Stimulated activated CD8-positive, alpha-beta memory T cell treated with anti-CD3 and anti-CD28 coated beads, Interleukin-4, amount 100 ng/mL, for 48 hours (primary cell): Measurements from ENCODE around the gene PAXX.

Source experiments
- DNase-seq: peaks from one replicate; pipeline ENCODE4 v3.0.0-alpha.2; 2020

Gene PAXX

DNA sequence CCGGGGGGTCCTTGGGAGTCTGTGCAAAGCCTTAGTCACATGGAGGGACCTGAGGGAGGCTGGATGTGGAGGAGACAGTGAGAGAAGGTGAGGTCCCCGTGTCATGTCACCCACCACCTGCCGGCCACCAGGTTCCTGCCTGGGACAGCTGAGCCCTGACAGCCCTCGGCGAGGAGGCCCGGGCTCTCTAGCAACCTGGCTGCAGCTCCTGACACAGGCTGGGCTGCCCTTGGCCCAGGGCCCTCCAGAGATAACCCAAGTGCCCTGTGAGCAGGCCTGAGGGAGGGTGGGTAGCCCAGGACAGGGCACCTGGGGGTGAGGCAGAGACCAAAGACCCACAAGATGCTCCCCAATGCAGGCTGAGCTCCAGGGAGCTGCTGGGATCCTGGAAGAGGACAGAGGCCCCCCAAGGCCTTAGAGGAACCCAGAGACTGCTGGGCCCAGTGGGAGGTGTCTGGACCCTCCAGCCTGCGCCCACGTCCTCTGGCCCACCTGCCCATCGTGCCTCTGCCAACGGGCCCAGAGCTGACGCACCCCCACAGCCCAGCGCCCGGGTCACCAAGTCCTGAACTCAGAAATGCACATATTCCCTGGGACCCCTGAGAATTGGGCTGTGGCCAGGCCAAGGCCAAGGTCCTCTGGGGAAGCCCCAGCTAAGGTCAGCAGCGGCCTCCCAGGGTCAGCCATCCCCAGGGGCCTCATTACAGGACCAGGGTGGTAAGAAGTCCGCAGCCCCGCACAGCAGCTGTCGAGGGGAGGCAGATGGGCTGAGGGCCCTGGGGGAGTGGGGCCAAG is 23.7 kb upstream of the PAXX start:
- no peak for DNase-seq

DNA sequence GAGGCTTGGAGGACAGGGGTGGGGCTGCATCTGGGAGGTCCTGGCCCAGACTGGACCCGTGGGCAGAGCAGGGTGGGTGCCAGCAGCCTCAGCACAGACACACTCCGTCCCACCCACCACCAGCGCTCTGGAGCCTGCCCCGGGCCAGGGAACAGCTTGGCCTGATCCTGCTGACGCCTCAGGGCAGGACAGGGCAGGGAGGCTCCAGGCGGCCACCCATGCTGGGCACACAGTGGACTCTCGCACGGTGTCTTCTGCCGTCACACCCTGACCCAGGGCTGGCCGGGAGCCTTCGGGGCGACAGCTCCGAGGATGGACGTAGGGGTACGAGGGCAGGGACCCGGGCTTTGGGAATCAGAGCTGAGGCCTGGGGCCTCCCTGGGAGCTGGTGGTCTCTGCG is 23.1 kb upstream of the PAXX start:
- DNase-seq, result no peak

- no peak for DNase-seq
These were observed 22.4 kb upstream of the PAXX start for GRCh38 chr9:136969774-136970173.

DNA sequence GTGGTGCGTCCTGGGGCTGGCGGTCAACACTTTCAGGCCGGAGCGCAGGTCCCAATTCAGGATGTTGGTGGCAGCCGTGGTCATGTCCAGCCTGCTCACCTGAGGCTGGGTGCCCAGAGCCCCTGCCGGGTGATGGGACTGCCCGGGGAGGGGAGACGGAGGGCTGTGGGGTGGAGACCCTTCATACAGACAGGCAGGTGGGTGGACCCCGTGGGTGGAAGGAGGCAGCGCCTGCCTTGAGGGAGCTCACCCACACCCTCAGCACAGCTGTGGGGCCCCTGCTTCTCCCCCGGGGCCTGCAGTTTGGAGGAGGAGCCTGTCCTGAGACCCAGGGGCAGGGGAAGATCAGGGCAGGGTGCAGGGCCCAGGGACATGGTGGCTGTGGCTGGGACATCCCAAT is 21.9 kb upstream of the PAXX start:
- DNase-seq, result no peak

DNA sequence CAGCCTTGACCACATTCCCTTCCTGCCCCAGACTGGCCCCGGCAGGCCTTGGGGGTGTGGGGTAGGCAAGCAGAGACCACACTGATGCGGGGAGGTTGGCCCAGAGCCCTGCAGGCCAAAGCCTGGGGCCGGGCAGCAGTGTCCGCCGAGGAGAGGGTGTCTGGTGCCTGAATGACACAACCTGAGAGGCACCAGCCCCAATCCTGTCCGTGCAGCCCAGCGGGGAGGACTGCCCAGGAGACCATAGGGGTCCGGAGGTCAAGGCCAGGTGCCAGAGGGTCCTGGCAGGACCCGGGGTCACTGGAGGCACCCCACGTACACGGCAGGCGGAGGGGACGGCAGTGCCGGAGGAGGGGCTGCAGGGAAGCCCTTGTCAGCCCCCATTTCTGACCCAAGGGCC is 20.5 kb upstream of the PAXX start:
- no peak for DNase-seq

- DNase-seq, result no peak
These were observed 19.9 kb upstream of the PAXX start for GRCh38 chr9:136972335-136972734.

- DNase-seq, result no peak
These were observed 19.5 kb upstream of the PAXX start for GRCh38 chr9:136972743-136973142.

DNA sequence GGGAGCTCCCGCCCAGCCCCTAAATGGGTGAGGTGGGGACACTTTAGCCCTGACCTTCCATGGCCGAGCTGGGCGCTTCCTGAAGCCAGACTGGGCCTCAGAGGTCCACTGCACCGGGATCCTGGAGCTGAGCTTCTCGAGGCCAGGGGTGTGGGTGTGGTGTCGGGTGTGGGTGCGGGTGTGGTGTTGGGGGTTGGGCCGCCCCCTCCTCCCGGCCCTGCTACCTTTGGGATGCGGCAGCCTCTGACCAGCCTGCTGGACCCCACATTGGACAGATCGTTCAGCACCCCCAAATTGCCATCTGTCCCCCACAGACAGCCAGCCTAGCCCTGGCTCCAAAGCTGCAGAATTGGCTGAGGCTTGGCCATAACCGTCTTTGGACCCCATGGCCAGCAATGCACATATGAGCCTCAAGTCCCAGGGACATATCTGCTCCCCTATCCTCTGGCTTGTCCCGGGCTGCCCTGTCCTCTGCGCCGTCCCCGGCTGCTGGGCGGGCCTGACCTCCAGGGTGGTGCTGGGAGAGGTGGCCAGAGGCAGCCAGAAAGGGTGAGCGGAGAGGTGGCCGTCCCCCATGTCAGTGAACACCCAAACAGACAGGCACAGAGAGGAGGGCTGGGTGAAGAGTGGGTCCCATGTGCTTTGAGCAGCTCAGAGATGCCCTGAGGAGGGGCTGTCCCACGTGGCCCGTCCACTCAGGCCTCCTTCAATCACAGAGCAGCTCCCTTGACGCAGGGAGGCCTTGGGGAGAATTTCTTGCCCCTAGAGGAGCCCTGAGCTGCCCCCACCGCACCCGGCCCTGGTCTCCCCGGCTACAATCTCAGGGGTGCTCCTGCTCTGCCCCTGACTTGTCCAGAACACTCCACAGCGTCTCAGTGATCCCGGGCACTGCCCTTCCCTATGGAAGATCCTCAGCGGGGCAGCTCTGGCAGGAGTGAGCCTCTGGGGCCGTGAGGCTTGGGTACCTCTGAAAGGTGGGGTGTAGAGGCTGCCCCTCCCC is 18.3 kb upstream of the PAXX start:
- no peak for DNase-seq

- no peak for DNase-seq
These were observed 17.2 kb upstream of the PAXX start for GRCh38 chr9:136974817-136975535.

GRCh38 chr9:136975644-136976043 is 16.6 kb upstream of the PAXX start:
- DNase-seq, result peak; percentile 75

DNA sequence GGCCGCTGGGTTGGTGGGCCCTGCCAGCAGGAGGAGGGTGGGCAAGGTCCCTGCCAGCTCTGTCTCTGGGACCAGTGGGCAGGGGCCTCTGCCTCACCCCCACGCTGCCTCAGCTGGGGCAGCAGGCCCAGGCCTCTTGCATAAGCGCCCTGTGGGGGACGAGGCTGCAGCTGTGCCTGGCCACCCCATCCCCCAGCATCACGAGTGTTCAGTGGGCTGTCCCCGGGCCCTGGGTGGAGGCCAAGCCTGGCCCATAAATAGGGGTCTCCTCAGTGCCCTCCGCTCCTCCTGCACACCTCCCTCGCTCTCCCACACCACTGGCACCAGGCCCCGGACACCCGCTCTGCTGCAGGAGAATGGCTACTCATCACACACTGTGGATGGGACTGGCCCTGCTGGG is 15.0 kb upstream of the PAXX start, which contains the start of gene PTGDS:
Gene PTGDS (plus strand): TSS at position 282 of the 400 bp plus-strand sequence. CDS start 75 bp downstream, at position 357.
- DNase-seq, result no peak

GRCh38 chr9:136977649-136978072 is 14.6 kb upstream of the PAXX start:
- DNase-seq, result no peak

DNA sequence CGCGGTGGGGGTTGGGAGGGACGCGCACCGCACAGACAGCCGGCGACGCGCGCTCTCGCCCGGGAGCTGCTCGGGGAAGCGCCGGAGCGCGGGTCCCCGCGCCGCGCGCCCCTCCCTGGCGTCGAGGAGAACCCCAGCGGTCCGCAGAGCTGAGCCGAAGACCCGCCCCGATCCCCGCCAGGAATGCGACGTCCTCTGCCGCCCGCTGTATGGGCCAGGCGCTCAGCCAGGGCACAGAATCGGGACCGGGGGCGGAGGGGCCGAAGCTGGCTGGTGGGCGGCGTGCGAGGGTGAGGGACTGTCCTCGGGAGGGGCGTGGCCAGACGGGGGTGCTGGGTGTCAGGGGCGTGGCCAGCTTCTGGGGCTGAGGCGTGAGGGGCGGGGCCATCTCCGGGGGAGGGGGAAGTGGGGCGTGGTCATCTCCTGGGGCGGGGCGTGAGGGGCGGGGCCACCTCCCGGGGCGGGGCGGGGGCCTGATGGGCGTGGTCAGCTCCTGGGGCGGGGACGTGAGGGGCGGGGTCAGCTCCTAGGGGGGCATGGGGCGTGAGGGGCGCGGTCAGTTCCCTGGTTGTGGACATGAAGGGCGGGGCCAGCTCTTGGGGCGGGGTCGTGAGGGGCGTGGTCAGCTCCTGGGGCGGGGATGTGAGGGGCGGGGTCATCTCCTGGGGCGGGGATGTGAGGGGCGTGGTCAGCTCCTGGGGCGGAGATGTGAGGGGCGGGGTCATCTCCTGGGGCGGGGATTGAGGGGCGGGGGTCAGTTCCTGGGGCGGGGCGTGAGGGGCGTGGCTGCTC is 14.0 kb upstream of the PAXX start:
- peak; percentile 84 for DNase-seq

DNA sequence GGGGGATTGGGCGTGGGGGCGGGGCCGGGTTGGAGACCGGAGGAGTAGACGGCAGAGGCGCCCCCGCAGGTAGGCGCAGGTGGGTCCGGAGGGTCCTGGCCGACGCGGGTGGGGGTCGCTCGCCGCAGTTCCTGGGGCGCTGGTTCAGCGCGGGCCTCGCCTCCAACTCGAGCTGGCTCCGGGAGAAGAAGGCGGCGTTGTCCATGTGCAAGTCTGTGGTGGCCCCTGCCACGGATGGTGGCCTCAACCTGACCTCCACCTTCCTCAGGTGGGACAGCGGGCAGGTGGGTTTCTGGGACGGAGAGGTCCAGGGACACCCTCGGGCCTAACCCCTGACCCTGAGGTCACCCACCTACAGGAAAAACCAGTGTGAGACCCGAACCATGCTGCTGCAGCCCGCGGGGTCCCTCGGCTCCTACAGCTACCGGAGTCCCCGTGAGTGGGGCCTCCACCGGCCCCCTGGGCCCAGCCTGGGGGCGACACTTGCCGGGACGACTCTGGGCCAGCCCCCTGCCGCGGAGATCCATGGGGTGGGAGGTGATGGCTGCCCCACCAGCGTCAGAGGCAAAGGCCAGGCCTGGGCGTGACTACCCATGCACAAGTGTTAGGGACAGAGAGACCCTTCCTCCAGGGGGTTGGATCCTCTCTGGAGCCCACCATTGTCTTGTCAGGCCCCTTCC is 13.2 kb upstream of the PAXX start:
- no peak for DNase-seq

GRCh38 chr9:136979769-136980587 is 12.2 kb upstream of the PAXX start:
- DNase-seq, result no peak

- no peak for DNase-seq
These were observed 11.3 kb upstream of the PAXX start for GRCh38 chr9:136980669-136981478.

DNA sequence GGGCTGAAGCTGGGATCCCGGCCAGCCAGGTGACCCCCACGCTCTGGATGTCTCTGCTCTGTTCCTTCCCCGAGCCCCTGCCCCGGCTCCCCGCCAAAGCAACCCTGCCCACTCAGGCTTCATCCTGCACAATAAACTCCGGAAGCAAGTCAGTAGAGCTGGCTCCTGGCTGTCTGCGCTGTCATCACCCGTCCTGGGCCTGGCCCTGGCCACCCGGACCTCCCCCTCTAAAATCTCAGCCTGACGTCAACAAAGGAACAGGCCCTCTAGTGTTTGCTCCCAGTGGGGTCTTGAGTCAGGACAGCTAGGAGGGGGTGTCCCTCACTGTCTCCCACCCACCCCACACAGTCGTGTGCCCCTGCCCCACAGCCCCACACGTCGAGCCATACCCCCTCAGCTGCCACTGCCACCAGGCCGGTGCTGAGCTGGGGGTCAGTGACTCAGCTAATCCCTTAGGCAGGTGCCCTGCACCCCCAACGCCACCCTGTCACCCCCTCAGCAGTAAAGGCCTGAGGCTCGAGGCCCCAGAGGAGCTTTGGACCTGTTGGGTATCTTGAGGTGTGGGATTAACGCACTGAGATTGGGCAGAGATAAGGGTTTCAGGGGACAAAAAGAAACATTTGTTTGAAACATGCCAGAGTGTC is 10.5 kb upstream of the PAXX start:
- no peak for DNase-seq

DNA sequence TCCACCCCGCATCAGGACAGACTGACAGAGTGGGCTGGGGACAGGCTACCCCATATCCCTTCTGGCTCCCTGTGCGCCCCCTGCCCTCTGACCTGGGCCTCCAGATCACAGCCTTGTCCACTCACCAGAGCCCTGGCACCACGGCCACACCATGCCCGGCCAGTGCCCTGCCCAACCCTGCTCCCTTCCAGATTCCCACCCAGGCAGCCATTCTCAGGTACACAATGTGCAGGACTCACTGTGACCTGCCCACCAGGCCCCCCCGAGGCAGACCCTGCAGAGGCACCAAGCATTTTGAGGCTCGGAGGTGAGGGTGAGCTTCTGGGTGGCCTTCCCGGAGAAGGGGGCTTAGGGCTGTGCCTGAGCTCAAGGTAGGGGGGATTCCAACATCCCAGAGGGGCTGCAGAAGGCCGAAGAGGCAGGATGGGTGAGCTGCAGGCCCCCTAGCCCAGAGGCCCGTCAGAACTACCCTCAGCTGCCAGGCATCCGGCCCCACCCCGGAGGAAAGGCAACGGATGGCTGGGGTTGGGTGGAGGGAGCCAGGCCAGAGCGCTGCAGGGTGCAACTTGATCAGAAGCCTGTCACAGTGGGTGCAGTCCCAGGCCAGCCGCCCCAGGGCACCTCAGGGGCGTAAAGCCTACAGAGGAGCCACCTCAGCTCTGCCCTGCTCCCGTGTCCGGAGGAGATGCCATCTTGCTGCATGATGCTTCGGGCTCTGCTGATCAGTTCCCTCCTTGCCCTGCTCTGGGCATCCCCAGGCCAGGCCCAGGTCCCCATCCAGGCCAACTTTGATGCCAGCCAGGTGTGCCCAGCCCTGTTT is 9.8 kb upstream of the PAXX start, which contains the start of gene LCNL1:
Gene LCNL1 (plus strand): TSS at position 762 of the 820 bp plus-strand sequence. CDS start 594 bp downstream, outside the sequence.
- no peak for DNase-seq
